Testis (tissue), 3 donors: ENCODE measurements around the gene IL18. TPM values are rescaled to one million over a fixed set of nuclear protein-coding genes. Genes with fewer than 3 reads are reported as not detected.

ENCODE experiments used
- DNase-seq: peaks from one replicate; pipeline ENCODE4 v3.0.0-alpha.2; 2019
- H3K27ac ChIP-seq, 2 donors: fragments of 200-600 bp; sonication (generic); one replicate each; pipeline ENCODE4 v1.5.1; 2019
- H3K27me3 ChIP-seq: fragments of 200-600 bp; sonication (generic); one replicate; pipeline ENCODE4 v1.5.1; 2019
- H3K36me3 ChIP-seq: fragments of 200-600 bp; sonication (generic); one replicate; pipeline ENCODE4 v1.5.1; 2017; ENCODE audit warnings: low read depth; ENCODE audit errors: missing control alignments
- H3K4me1 ChIP-seq: fragments of 200-600 bp; sonication (generic); one replicate; pipeline ENCODE4 v1.5.1; 2019
- H3K4me3 ChIP-seq, 2 donors: fragments of 200-600 bp; sonication (generic); one replicate each; pipeline ENCODE4 v1.5.1; 2017 to 2019
- H3K9me3 ChIP-seq: fragments of 200-600 bp; sonication (generic); one replicate; pipeline ENCODE4 v1.5.1; 2017
- CTCF ChIP-seq, 3 experiments: fragments of 450-650 bp in 2 of 3; fragments of 200-600 bp in 1 of 3; sonication (generic) in 1 of 3; IDR thresholded peaks; one replicate each; pipeline ENCODE4 v1.5.1; 2016 to 2019; ENCODE audit warnings: antibody characterized with exemption in 3 of 3, mild to moderate bottlenecking in 2 of 3, moderate library complexity in 1 of 3
- POLR2A ChIP-seq: fragments of 450-650 bp; IDR thresholded peaks from one replicate; pipeline ENCODE4 v1.6.1; 2017; ENCODE audit warnings: antibody characterized with exemption, mild to moderate bottlenecking, moderate library complexity
- WGBS, 2 donors: methylation state at CpG; one replicate each; pipeline ENCODE4 v1.1.5; 2018; 5-methylcytosine and 5-hydroxymethylcytosine counted together
- intact Hi-C: fragments of 100-400 bp; cut with DNase I; formaldehyde crosslinking; loops from one replicate; pipeline ENCODE4 v1.15.1; 2023; ENCODE audit warnings: low total_unique reads
- polyA plus RNA-seq: library from polyadenylated mRNA; stranded (reverse); fragments of 350-450 nt; fragmentation: Illumina TruSeq; extraction: RNeasy Lipid Tissue Mini Kit (QIAGEN cat#74804); gene quantifications from one replicate; pipeline ENCODE4 v1.2.3, GENCODE V29; 2014; ENCODE audit warnings: low read depth, low replicate concordance; ENCODE audit not compliant: insufficient read depth
- total RNA-seq, 2 donors: library from RNA; depleted of rRNA; stranded (reverse); fragments of >200 nt; gene quantifications; one replicate each; pipeline ENCODE4 v1.2.3, GENCODE V29; 2016

Gene IL18
- total and polyA plus RNA-seq, 3 donors from 2014 or later = 4.7 to 7.9 (median 7.4) TPM

- WGBS, 2 donors = 6% methylated on average over 11 of the region's 11 CpGs
- Histone ChIP-seq H3K4me1 (peaks cover 3% of the 10 kb centered on the region), H3K36me3 (no peaks in the 10 kb centered on the region), H3K27me3 (no peaks in the 10 kb centered on the region), H3K9me3 (no peaks in the 10 kb centered on the region), H3K4me3 (peak within 1 kb of the TSS in 1 of 2 donors; percentile 20), H3K27ac (peak within 1 kb of the TSS; percentile 21 to 37)
- intact Hi-C loops = no loop called here
- TF ChIP-seq CTCF (IDR thresholded peaks at IDR 0.05) = peak; percentile 82 to 86 (median 86)
- TF ChIP-seq POLR2A = no peak
- peak; percentile 88 for DNase-seq
Measured at GRCh38 chr11:112174789-112175598, 11.1 kb upstream of the IL18 start, which contains the start of gene BCO2. Gene BCO2, plus strand, starts transcription at chr11:112175512. Its CDS starts 90 bp downstream, at chr11:112175602.

- Histone ChIP-seq H3K36me3 (no peaks in the 10 kb centered on the region), H3K4me3 (no peak overlapping the region), H3K27me3 (no peaks in the 10 kb centered on the region), H3K27ac (no peak overlapping the region), H3K4me1 (peaks cover 3% of the 10 kb centered on the region), H3K9me3 (no peaks in the 10 kb centered on the region)
- WGBS, 2 donors = 58 to 69% methylated on average over 3 of the region's 3 CpGs
- no peak for DNase-seq
- TF ChIP-seq CTCF (IDR thresholded peaks at IDR 0.05) (no peak), POLR2A (no peak)
- intact Hi-C loops = no loop called here
Measured at GRCh38 chr11:112173152-112173551, 9.3 kb upstream of the IL18 start.

- Histone ChIP-seq H3K27ac (no peak overlapping the region), H3K4me1 (peaks cover 3% of the 10 kb centered on the region), H3K27me3 (no peaks in the 10 kb centered on the region), H3K36me3 (no peaks in the 10 kb centered on the region), H3K9me3 (no peaks in the 10 kb centered on the region), H3K4me3 (no peak overlapping the region)
- WGBS, 2 donors = 83 to 84% methylated on average over 2 of the region's 2 CpGs
- no peak for TF ChIP-seq POLR2A
- no peak for TF ChIP-seq CTCF (IDR thresholded peaks at IDR 0.05)
- no peak for DNase-seq
- intact Hi-C loops = no loop called here
Measured at GRCh38 chr11:112172362-112172994, 8.6 kb upstream of the IL18 start.

- Histone ChIP-seq H3K36me3 (no peaks in the 10 kb centered on the region), H3K4me3 (peak within 1 kb of the TSS; percentile 40), H3K27ac (peak within 1 kb of the TSS; percentile 20 to 53), H3K9me3 (no peaks in the 10 kb centered on the region), H3K27me3 (no peaks in the 10 kb centered on the region), H3K4me1 (no peaks in the 10 kb centered on the region)
- 72 to 76% methylated on average over 16 to 25 of the region's 25 CpGs for WGBS, 2 donors
- intact Hi-C loops = no loop called here
- TF ChIP-seq POLR2A = no peak
- no peak for TF ChIP-seq CTCF (IDR thresholded peaks at IDR 0.05)
- DNase-seq = peak; percentile 46
Measured at GRCh38 chr11:112167145-112167544, 3.3 kb upstream of the IL18 start, which contains the start of gene TEX12. Gene TEX12, plus strand, starts transcription at chr11:112167372. Its CDS starts 1,897 bp downstream, at chr11:112169269.
